Right renal cortex interstitium (tissue), 3 donors: ENCODE data around the gene TP53BP2. TPM values are rescaled to one million over a fixed set of nuclear protein-coding genes. Genes with fewer than 3 reads are reported as not detected.
A peak's percentile ranks its signal among the peaks of the same experiment; 100 is the strongest.
"Not testable (repeated sequence)": the region's sequence is repeated elsewhere in the genome, so short reads cannot be mapped to it uniquely, and the experiment has no call there.

Source experiments
- DNase-seq, 3 donors: peaks; one replicate each; pipeline ENCODE4 v3.0.0-alpha.2; 2013; ENCODE audit warnings: low read depth in 3 of 3, low spot score in 2 of 3
- polyA plus RNA-seq, 3 donors: library from polyadenylated mRNA; unstranded; fragments of 120-200 nt; gene quantifications; one replicate each; pipeline ENCODE4 v1.2.1, GENCODE V29; 2013; ENCODE audit not compliant: insufficient read length in 3 of 3

Gene TP53BP2
- polyA plus RNA-seq, 3 donors: 51.3 to 65.4 (median 59.7) TPM

- DNase-seq: no peak
Measured at GRCh38 chr1:223853748-223854147, 8.0 kb upstream of the TP53BP2 start.

GRCh38 chr1:223853275-223853674 lies 7.5 kb upstream of the TP53BP2 start:
- no peak for DNase-seq

GRCh38 chr1:223852337-223852736 lies 6.6 kb upstream of the TP53BP2 start:
- no peak for DNase-seq

- DNase-seq: no peak
Measured at GRCh38 chr1:223849352-223850254, 3.9 kb upstream of the TP53BP2 start.

GRCh38 chr1:223848536-223848935 lies 2.8 kb upstream of the TP53BP2 start:
- DNase-seq: no peak

GRCh38 chr1:223847781-223848345 lies 2.1 kb upstream of the TP53BP2 start:
- DNase-seq: no peak

- DNase-seq: peak; percentile 47 to 62 (median 52)
Measured at GRCh38 chr1:223845037-223845809, 524 bp downstream of the TP53BP2 start.

GRCh38 chr1:223844787-223845036 lies 1.0 kb downstream of the TP53BP2 start:
- DNase-seq: peak in 1 of 3 donors; percentile 16

- no peak for DNase-seq
Measured at GRCh38 chr1:223843934-223844786, 1.6 kb downstream of the TP53BP2 start.

GRCh38 chr1:223842784-223843183 lies 3.0 kb downstream of the TP53BP2 start:
- no peak for DNase-seq

GRCh38 chr1:223841977-223842623 lies 3.6 kb downstream of the TP53BP2 start:
- not testable (repeated sequence) for DNase-seq

GRCh38 chr1:223840254-223840653 lies 5.5 kb downstream of the TP53BP2 start:
- no peak for DNase-seq

GRCh38 chr1:223838125-223838854 lies 7.5 kb downstream of the TP53BP2 start:
- DNase-seq: no peak

GRCh38 chr1:223837687-223838086 lies 8.1 kb downstream of the TP53BP2 start:
- no peak for DNase-seq

- DNase-seq: no peak
Measured at GRCh38 chr1:223837206-223837605, 8.5 kb downstream of the TP53BP2 start.

GRCh38 chr1:223836586-223836985 lies 9.2 kb downstream of the TP53BP2 start:
- no peak for DNase-seq

- DNase-seq: no peak
Measured at GRCh38 chr1:223835754-223836153, 10.0 kb downstream of the TP53BP2 start.

GRCh38 chr1:223834660-223835263 lies 11.0 kb downstream of the TP53BP2 start:
- no peak for DNase-seq

- DNase-seq: no peak
Measured at GRCh38 chr1:223833948-223834347, 11.8 kb downstream of the TP53BP2 start.
